Measurements from ENCODE around the gene BARX1.
A peak's percentile ranks its signal among the peaks of the same experiment; 100 is the strongest.
"Not testable (repeated sequence)": the region's sequence is repeated elsewhere in the genome, so short reads cannot be mapped to it uniquely, and the experiment has no call there.

Gene BARX1

GRCh38 chr9:93965830-93966577 is 10.8 kb upstream of the BARX1 start:
- FAIRE-seq = no peak

GRCh38 chr9:93964685-93965084 is 9.5 kb upstream of the BARX1 start:
- no peak for DNase-seq (ENCODE audit: low spot score)

More at GRCh38 chr9:93965830-93966577, 10.8 kb upstream of the BARX1 start:
- DNase-seq (ENCODE audit: low spot score) = no peak

GRCh38 chr9:93963969-93964368 is 8.8 kb upstream of the BARX1 start:
- DNase-seq (ENCODE audit: low spot score) (no peak), FAIRE-seq (no peak)

More at GRCh38 chr9:93964685-93965084, 9.5 kb upstream of the BARX1 start:
- no peak for FAIRE-seq

GRCh38 chr9:93963489-93963888 is 8.3 kb upstream of the BARX1 start:
- not testable (repeated sequence) for DNase-seq (ENCODE audit: low spot score); FAIRE-seq

- peak; percentile 53 for DNase-seq (ENCODE audit: low spot score)
- FAIRE-seq = peak; percentile 86
Observed at GRCh38 chr9:93962561-93963440, 7.6 kb upstream of the BARX1 start.

GRCh38 chr9:93962017-93962416 is 6.9 kb upstream of the BARX1 start:
- FAIRE-seq = no peak
- no peak for DNase-seq (ENCODE audit: low spot score)

- FAIRE-seq (no peak), DNase-seq (ENCODE audit: low spot score) (no peak)
Observed at GRCh38 chr9:93960971-93961841, 6.1 kb upstream of the BARX1 start.

- FAIRE-seq = no peak
- DNase-seq (ENCODE audit: low spot score) = no peak
Observed at GRCh38 chr9:93960221-93960970, 5.2 kb upstream of the BARX1 start.

- FAIRE-seq = no peak
- no peak for DNase-seq (ENCODE audit: low spot score)
Observed at GRCh38 chr9:93959739-93960154, 4.6 kb upstream of the BARX1 start.

GRCh38 chr9:93958819-93959682 is 3.9 kb upstream of the BARX1 start:
- DNase-seq (ENCODE audit: low spot score) (no peak), FAIRE-seq (no peak)

- FAIRE-seq (no peak), DNase-seq (ENCODE audit: low spot score) (no peak)
Observed at GRCh38 chr9:93958121-93958818, 3.1 kb upstream of the BARX1 start.

- FAIRE-seq (no peak), DNase-seq (ENCODE audit: low spot score) (no peak)
Observed at GRCh38 chr9:93955981-93956784, 1.0 kb upstream of the BARX1 start.

- FAIRE-seq (no peak), DNase-seq (ENCODE audit: low spot score) (no peak)
Observed at GRCh38 chr9:93954434-93955061, 607 bp downstream of the BARX1 start.

- FAIRE-seq (no peak), DNase-seq (ENCODE audit: low spot score) (no peak)
Observed at GRCh38 chr9:93953496-93954433, 1.4 kb downstream of the BARX1 start.

GRCh38 chr9:93952784-93953495 is 2.2 kb downstream of the BARX1 start:
- FAIRE-seq (no peak), DNase-seq (ENCODE audit: low spot score) (no peak)
